ENCODE measurements around the gene TCF12. TPM values are rescaled to one million over a fixed set of nuclear protein-coding genes. Genes with fewer than 3 reads are reported as not detected.

TCF12 gene
- total and polyA plus RNA-seq, 2 of the 8 experiments (the other 6 are each of a cell fraction or from before 2014, with no cell fraction given), result 85.8 to 101 TPM

DNA sequence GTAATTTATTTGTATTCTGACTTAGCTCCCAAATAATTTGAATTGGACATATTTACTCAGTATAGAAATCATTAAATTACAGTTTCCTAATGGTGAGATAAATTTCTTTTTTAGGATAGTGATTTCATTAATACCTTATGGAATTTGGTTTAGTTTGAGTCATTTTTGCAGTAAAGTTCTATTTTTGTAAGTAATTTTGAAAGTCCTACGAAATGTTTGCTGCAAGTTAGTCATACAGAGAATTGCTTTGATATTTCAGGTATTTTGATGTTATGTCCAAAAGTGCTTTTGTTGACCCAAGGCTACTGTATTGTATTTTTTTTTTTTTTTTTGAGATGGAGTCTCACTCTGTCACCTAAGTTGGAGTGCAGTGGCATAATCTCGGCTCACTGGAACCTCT lies 41.7 kb downstream of the TCF12 start (continued):
- TF ChIP-seq CHD7 (IDR thresholded peaks at IDR 0.05; ENCODE audit: insufficient replicate concordance, low read length) (no peak), BACH1 (IDR thresholded peaks at IDR 0.05; ENCODE audit: low read length) (no peak), RXRA (IDR thresholded peaks at IDR 0.05; ENCODE audit: insufficient read depth, low read depth, low read length) (no peak), RBBP5 (IDR thresholded peaks at IDR 0.05; ENCODE audit: borderline replicate concordance, low read depth, low read length) (no peak)
